Epithelial cell of esophagus (primary cell): Measurements from ENCODE around the gene HOXC10.

Experiments
- DNase-seq: peaks from one replicate; pipeline ENCODE4 v3.0.0; 2010; ENCODE audit warnings: low read depth
- H3K4me3 ChIP-seq: 2 replicates; pipeline ENCODE4 v1.5.1; 2011; ENCODE audit warnings: mild to moderate bottlenecking, low read length, control low read depth
- TF ChIP-seq, protein P1 (sequence below): IDR thresholded peaks from 2 replicates; pipeline ENCODE4 v1.5.1; 2011; ENCODE audit warnings: low read depth, mild to moderate bottlenecking, low read length, control low read depth, inconsistent platforms; ENCODE audit not compliant: insufficient read depth; ENCODE audit errors: missing control alignments

Gene HOXC10

DNA sequence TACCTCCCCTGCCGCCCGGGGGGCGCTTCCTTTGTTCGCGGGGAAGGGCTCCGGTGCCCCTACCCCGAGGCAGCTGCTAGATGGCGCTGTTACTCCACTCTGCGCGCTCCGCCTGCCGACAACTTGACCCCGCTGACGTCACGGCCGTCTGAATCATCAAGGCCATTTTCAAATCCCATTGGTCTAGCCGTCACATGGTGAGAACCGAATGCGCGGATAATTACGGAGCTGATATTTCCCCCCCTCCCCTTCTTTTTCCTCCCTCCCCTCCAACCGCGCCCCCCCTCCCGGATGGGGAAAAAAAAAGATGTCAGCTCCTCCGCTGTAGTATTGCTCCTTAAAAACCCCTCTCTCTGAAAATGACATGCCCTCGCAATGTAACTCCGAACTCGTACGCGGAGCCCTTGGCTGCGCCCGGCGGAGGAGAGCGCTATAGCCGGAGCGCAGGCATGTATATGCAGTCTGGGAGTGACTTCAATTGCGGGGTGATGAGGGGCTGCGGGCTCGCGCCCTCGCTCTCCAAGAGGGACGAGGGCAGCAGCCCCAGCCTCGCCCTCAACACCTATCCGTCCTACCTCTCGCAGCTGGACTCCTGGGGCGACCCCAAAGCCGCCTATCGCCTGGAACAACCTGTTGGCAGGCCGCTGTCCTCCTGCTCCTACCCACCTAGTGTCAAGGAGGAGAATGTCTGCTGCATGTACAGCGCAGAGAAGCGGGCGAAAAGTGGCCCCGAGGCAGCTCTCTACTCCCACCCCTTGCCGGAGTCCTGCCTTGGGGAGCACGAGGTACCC, at the start of gene HOXC10:
TSS of gene HOXC10 (plus strand) at position 246 of the 791 bp plus-strand sequence. CDS start at position 360, 114 bp downstream.
- TF ChIP-seq, protein P1, sequence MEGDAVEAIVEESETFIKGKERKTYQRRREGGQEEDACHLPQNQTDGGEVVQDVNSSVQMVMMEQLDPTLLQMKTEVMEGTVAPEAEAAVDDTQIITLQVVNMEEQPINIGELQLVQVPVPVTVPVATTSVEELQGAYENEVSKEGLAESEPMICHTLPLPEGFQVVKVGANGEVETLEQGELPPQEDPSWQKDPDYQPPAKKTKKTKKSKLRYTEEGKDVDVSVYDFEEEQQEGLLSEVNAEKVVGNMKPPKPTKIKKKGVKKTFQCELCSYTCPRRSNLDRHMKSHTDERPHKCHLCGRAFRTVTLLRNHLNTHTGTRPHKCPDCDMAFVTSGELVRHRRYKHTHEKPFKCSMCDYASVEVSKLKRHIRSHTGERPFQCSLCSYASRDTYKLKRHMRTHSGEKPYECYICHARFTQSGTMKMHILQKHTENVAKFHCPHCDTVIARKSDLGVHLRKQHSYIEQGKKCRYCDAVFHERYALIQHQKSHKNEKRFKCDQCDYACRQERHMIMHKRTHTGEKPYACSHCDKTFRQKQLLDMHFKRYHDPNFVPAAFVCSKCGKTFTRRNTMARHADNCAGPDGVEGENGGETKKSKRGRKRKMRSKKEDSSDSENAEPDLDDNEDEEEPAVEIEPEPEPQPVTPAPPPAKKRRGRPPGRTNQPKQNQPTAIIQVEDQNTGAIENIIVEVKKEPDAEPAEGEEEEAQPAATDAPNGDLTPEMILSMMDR: peak; percentile 45
- peak; percentile 71 for DNase-seq
- no peak within 1 kb of the TSS for H3K4me3 ChIP-seq

DNA sequence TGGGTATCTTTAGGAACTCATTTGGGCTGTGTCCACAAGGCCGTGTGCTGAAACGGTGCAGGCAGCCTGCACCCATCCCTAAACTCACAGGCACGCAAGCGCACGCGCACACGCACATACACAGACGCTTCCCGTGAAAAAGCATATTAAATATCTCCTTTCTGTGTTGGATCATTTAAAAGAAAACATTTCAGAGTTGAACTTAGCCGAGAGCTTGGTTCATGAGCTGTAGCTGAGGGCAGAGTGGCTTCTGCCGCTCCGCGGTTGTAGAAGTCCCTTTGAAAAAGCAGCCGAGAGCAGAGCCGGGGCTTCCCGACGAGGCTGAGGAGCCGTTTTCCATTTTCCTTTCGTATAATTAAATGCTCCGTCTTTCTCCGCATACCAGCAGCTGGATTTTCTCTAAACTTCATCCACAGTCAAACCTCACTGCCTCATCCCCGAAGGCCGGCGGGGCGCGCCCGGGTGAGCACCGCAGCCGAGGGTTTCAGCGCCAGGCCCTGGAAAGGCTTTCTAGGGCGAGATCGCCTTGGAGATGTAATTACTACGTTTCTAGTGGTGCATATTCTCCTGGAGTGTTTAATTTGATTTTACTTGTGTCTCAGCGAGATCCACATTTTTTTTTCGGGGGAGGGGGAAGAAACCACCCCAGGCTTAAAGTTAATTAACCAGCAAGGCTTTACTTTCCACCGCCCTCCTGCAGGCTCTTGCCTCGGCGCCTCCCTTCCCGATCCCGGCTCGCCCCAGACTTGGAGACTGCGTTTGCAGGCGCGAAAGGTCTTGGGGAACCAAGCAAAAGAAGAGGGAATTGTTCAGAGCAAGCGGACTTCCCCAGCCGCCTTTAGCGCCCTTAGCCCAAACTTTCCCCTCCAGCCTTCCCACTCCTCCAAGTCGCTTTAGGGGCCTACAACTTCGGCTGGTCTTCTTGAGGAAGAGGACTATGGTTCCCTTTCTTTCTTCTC, 49.3 kb upstream of the HOXC10 start:
- no peak overlapping the region for H3K4me3 ChIP-seq
- TF ChIP-seq, protein P1: no peak
- no peak for DNase-seq

DNA sequence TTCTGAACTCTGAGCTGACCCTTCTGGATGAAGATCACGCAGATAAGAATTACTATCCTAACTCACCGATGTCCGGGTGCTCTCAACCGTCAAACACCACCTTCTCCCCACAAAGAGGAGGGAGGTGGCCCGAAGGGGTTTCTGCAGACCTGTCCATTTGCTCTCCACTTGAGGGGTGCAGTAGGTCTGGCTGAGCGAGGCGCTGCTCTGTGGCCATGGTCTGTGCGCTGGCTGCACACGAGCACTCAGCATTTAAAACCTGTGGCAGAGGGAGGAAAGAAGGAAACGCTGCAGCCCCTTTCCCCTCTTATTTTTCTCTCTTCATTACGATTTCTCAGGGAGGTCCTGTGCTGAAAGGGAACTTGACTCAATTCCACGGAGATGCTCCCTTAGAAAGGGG, 47.8 kb upstream of the HOXC10 start:
- no peak for DNase-seq
- TF ChIP-seq, protein P1: no peak

DNA sequence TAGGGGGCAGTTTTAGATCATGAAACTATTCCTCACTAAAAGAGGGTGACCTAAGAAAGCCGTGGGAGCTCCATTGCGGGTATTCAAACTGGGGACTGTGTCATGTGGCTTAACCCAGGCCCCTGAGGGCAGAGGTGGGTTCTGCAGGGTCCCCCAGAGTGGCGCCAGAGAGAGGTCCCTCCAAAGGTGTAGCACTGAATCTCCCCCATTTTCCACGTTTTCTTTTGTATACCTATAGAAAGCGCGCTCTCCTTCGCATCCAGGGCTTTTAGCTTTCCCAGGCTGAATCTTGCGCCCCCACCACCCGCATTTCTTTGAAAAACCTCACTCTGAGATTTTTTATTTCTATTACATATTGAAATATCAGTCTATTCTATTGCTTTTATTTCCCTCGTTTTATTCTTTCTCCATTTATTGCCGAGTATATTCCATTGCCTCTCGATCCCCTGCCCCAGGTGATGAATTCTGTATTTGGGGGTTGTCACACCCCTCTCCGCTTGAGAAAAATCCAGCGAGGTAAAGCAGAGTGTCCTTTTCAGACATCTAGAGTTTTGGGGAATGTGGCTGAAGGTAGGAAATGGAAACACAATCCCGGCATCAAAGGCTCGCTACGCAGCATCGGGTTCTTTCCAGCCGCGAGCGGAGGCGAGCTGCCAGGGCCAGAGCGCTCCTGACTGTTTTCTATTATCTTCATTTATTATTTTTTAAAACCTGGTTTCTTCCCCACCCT, 47.2 kb upstream of the HOXC10 start:
- TF ChIP-seq, protein P1: no peak
- no peak overlapping the region for H3K4me3 ChIP-seq
- DNase-seq: no peak

More for the DNA sequence above, 47.8 kb upstream of the HOXC10 start:
- no peak overlapping the region for H3K4me3 ChIP-seq

DNA sequence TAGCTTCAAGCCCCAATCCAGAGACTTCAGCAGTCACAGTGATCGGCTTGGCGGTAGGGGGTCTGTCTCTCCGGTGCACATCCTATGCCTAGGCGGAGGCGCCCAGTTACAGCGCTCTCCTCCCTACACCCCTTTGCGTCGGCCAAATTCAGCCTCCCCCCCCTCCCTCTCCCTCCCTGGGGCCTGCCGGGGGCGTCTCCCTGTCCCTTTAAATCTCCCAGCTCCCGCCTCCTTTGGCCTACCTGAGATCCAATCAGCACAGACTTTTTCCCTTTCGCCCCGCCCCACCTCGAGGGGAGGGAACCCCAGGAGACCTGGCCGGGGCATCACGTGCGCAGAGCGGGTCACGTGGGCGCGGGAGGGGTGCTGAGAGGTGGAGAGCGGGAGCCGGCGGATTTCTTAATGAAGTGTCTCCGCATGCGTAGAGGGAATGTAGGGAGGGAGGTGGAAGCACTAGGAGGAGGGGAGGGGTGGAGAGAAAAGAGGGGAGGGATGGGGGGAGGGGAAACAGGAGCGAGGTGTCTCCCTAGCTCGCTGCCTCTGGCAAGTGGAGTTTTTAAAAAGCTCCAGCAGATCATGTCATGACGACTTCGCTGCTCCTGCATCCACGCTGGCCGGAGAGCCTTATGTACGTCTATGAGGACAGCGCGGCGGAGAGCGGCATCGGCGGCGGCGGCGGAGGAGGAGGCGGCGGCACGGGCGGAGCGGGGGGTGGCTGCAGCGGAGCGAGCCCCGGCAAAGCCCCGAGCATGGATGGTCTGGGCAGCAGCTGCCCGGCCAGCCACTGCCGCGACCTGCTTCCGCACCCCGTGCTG, 46.4 kb upstream of the HOXC10 start, which contains the start of gene HOXC13:
TSS of gene HOXC13 (plus strand) at position 506 of the 815 bp plus-strand sequence. CDS start at position 582, 76 bp downstream.
- peak; percentile 70 for DNase-seq
- H3K4me3 ChIP-seq: no peak within 1 kb of the TSS
- TF ChIP-seq, protein P1: no peak
